ENCODE data around the gene SPRED2.
"Not testable (repeated sequence)": the region's sequence is repeated elsewhere in the genome, so short reads cannot be mapped to it uniquely, and the experiment has no call there.

Gene SPRED2

DNA sequence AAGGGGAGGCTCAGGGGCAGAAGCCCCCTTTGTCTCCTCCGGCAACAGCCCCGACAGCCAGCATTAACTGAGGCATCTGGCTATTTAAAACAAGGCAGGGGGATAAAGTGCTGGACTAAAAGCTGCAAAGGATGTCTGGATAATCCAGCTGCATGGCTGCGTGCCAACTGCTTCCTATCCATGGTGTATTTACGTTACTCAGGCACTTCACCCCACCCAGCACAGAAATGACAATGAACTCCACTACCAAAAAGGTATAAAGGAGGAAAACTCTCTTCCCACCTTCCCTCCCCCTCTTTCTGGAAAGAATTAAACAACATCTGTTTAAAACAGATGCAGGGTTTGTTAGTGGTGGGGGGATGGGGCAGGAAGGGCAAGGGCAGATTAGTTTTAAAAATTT, 82.5 kb downstream of the SPRED2 start:
- no peak for DNase-seq (ENCODE audit: low read depth in 1 of 2, low spot score in 1 of 2)

DNA sequence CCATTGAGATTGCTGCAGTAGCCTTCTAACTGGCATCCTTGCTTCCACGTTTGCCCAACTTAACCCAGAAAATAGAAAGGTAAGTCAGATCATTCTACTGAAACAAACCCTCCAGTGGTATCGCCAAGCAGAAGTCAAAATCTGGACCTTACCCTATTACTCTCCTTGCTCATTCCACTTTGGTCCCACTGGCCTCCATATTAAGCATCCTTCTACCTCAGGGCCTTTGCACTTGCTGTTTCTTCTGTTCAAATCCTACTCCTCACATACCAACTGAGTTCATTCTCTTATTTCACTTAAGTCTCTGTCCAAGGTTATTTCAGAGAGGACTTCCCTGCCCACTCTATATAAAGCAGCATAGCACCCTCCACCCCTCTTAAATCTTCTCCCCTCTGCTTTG, 84.5 kb downstream of the SPRED2 start:
- DNase-seq (ENCODE audit: low read depth in 1 of 2, low spot score in 1 of 2), result no peak

DNA sequence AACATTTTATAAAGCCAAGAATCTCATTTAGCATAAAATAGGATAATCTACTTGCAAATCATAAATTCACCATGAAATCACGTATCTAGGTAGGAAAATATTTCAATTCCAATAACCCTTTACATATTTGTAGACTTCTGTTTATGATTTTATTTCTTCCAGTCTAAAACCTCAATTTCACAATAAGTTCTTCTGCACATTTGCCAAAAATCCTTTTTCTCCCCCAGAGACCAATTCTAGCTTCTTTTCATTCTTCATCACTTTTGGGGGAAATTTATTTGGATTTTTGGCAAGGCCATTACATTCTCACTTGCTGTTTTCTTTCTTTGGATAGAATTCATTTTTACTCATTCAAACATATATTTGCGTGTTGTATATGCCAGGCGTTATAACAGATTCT, 86.8 kb downstream of the SPRED2 start:
- DNase-seq (ENCODE audit: low read depth in 1 of 2, low spot score in 1 of 2), result no peak

DNA sequence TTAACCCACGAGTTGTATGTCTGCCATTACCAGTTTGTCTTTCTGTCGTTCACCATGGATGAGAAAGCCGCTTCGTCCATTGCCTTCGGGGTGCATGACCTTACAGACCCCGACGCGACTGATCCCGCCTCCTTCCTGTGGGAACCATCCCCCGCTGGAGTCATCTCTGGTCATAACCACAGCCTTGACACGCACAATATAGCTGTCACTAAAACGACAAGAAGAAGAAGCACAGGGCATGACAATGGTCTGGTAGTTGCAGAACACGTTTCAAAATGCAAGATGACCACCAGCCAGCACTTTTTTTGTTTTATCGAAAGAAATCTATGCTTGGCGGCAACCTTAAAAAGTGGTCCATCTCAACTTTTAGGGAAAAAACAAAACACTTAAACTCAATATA, 87.7 kb downstream of the SPRED2 start:
- no peak for DNase-seq (ENCODE audit: low read depth in 1 of 2, low spot score in 1 of 2)

DNA sequence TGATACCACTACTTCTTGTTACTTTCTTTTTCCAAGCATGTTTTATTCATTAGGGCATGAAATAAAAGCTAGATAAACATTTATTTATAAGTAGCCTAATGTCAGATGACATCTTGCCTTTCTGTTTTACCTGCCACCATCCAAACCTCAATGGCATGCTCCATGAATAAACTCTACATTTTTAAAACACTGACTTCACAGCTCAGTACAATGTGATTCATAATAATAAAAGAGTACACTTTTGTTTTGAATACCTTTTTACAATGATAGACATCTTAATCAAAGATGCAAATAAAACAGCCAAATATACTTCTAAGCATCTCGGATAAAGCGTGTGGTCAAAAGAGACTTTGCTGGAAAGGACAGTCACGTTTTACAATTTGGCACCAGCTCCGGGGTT, 88.2 kb downstream of the SPRED2 start:
- DNase-seq (ENCODE audit: low read depth in 1 of 2, low spot score in 1 of 2), result no peak

DNA sequence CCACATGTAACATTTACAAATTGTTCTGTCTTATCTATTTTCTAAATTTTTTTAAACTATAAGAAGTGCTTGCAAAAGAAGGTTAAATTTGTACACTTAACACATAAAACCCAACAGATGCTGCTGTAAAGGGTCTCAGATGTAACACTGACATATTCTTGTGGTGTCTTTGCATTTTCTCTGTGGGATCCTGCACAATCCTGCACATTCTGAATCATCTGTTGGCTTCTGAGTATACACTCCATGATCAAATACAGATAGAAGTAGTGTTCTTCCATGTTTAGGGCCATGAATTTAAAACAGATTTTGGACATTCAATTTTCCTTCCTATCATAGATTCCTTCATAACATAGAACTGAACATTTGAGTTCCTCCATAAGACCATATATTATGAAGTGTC, 89.0 kb downstream of the SPRED2 start:
- no peak for DNase-seq (ENCODE audit: low read depth in 1 of 2, low spot score in 1 of 2)

DNA sequence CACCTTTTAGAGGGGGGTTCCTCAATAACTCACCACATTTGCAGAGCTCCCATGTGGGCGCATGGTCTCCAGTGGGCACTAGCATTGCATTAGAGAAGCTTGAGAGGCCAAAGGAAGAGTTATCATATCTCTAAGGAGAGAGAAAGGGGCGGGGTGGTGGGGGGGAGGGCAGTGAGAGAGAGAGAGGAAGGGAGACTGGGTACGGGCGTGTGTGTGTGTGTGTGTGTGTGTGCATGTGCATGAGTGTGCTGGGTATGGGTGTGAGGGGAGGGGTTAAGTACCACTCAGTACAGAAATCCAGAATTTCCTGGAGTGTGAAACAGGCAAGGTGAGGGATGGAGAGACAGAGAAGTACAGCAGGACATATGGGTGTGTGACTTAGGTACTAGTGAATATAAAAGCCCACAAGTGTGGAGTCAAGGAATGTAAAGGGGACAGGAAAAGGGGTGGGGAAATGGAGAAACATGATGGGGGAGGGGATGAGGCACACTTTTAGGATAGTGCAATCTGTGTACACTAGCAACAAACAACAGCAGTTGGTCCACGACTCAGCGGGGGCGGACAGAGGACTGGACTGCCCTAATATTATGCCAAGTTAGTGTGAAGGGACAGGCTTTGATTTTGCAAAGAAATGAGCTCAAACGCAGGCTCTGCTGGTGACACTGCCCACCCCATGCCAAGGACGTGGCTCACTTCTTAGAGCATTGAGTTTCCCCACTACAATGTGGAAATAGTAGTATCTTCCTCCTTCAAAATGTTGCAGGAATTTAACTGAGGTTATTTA, 91.3 kb downstream of the SPRED2 start:
- DNase-seq (ENCODE audit: low read depth in 1 of 2, low spot score in 1 of 2), result no peak

DNA sequence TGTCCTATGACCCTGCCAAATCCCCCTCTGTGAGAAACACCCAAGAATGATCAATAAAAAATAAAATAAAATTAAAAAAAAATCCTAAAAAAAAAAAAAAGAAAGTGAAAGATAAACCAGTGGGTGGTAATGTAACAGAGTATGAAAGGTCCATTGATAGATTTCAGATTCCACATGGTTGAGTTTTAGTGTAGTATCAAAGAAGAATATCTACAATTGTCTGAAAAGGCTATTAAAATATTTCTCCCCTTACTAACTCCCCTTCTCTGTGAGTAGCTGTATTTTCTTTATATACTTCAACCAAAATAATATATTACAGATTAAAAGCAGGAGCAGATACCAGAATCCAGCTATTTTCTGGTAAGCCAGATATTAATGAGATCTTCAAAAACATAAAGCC, 92.8 kb downstream of the SPRED2 start:
- no peak for DNase-seq (ENCODE audit: low read depth in 1 of 2, low spot score in 1 of 2)

DNA sequence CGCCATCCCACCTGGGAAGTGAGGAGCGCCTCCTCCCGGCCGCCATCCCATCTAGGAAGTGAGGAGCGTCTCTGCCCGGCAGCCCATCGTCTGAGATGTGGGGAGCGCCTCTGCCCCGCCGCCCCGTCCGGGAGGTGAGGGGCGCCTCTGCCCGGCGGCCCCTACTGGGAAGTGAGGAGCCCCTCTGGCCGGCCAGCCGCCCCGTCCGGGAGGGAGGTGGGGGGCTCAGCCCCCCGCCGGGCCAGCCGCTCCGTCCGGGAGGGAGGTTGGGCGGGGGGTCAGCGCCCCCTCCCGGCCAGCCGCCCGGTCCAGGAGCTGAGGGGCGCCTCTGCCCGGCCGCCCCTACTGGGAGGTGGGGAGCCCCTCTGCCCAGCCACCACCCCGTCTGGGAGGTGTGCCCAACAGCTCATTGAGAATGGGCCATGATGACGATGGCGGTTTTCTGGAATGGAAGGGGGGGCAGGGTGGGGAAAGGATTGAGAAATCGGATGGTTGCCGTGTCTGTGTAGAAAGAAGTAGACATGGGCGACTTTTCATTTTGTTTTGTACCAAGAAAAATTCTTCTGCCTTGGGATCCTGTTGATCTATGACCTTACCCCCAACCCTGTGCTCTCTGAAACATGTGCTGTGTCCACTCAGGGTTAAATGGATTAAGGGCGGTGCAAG, 93.4 kb downstream of the SPRED2 start:
- DNase-seq (ENCODE audit: low read depth in 1 of 2, low spot score in 1 of 2), result not testable (repeated sequence)

DNA sequence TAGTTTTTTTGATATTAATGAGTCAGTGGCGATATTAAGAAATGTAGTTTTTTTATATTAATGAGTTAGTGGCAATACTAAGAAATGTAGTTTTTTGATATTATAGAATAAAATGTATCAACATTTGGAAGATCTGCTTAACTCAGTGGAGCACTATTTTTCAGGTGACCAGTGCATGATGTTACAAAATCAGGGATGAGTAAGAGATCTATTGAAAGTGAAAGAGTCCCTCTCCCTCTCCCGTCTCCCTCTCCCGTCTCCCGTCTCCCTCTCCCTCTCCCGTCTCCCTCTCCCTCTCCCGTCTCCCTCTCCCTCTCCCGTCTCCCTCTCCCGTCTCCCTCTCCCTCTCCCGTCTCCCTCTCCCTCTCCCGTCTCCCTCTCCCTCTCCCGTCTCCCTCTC, 94.5 kb downstream of the SPRED2 start:
- DNase-seq (ENCODE audit: low read depth in 1 of 2, low spot score in 1 of 2), result not testable (repeated sequence)

DNA sequence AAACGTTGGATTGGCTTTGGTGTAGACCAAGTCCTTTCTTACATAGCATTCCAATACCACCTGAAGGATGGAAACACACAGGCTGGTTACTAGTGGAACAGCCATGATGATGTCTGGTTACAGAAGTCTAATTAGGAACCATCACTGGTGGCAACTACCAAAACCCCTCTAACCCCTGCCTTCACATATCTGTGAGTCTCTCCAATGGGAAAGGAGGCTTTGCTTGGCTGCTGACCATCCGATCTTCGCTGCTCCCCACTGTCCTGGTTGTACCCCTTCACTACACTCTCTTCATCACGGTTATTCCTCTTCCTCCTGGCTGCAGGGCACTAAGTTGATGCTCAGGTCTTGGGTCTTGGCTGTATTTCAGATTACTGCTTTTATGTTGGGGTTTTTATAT, 97.7 kb downstream of the SPRED2 start:
- no peak for DNase-seq (ENCODE audit: low read depth in 1 of 2, low spot score in 1 of 2)

DNA sequence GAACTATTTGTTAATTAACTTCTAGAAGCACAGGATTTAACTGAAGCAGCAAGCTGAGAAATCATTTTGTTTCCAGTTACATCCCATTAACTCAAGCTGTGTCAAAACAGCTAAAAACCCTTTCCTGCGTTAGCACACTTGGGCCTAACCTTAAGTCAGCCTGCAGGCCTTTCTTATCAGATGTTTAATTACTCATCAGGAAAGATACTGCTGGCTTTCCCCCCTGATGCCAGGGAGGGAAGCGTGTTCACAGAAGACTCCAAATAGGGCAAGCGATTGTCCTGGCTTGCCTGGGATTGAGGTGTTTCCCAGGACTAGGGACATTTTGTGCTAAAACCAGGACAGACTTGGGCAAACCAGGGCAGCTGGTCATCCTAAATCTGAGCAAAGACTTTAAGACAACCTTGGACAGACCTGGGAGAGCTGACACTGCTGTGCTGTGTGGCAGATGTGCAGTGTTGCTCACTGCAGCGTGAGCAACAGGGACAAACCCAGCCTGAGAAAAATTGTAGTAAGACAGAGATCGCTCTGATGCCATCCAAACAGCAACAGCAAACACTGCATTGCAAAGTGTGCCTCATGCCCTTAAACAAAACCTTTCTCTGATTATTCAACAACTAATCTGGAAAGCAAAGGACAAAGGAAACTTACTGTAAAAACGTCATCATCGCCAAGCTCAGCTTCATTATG, 100.9 kb downstream of the SPRED2 start:
- DNase-seq (ENCODE audit: low read depth in 1 of 2, low spot score in 1 of 2), result no peak

DNA sequence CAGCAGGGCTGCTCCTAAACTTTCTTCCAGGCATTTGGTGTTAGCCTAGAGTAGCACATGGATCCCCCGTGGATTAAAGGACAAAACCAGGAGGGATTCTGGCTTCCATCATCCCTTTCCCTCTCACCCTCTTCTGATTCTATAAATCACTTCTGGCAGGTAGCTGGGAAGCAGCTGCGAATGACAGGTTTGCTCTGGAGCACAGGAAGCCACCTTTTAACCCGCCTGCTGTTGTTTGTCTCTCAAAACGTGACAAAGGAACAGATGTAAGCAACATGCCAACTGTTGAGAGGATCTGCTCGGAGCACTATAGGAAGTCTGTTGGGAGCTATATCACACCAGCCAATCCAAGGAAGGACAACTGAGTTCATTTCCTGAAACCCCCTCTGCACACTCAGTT, 102.9 kb downstream of the SPRED2 start:
- DNase-seq (ENCODE audit: low read depth in 1 of 2, low spot score in 1 of 2), result no peak

DNA sequence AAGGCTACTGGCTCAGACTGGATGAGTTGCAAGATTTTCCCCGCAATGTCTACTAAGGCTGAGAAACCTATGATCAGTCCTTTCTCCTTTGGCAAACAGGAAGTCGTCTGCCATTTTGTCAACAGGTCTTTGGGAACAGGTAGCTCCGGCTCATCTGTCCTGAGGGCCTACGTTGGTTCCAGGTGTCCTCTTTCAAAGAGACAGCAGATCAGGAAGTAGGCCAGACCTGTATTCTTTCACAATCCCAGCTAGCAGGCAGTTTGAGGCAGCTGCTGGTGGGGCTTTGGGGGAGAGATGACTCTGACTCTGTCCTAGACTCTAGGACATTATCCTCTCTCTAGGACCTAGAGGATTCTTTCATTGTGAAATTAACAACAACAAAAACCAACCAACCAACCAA, 106.1 kb downstream of the SPRED2 start:
- no peak for DNase-seq (ENCODE audit: low read depth in 1 of 2, low spot score in 1 of 2)

DNA sequence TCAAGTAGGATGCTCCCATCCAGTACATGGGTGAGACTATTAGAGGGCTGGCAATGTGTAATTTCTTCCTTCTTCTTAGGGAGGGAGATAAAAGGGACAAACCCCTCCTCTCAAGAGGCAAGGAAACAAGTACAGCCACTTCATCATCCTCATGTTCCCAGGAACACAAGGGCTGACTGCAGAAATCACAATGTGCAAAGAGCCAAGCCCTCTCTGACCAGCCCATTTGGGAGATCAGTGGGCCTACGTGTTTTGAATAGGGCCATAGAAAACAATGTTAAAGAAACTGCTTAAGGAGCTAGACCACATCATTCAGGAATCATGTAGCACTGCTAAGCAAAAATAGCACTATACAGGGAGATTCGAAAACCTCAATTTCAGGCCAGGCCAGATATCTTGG, 107.3 kb downstream of the SPRED2 start:
- DNase-seq (ENCODE audit: low read depth in 1 of 2, low spot score in 1 of 2), result no peak

DNA sequence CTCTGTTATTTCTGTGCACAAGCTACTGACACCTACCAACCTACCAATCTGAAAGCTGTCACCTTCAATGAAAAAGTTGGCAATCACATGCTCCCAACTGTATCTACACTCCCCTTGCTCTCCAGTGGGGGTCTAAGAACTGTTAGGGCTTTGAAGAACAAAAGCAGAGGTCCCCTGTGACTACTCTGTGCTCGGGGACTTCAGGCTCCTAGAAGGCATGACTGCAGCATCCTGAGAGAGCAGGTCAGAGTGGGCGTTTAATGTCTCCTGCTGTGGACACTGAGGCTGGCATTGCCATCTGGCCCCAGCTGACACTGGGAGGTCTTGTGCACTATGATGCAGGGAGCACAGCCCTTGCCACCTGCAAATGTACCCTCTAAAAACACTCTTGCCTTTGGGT, 111.5 kb downstream of the SPRED2 start:
- no peak for DNase-seq (ENCODE audit: low read depth in 1 of 2, low spot score in 1 of 2)

DNA sequence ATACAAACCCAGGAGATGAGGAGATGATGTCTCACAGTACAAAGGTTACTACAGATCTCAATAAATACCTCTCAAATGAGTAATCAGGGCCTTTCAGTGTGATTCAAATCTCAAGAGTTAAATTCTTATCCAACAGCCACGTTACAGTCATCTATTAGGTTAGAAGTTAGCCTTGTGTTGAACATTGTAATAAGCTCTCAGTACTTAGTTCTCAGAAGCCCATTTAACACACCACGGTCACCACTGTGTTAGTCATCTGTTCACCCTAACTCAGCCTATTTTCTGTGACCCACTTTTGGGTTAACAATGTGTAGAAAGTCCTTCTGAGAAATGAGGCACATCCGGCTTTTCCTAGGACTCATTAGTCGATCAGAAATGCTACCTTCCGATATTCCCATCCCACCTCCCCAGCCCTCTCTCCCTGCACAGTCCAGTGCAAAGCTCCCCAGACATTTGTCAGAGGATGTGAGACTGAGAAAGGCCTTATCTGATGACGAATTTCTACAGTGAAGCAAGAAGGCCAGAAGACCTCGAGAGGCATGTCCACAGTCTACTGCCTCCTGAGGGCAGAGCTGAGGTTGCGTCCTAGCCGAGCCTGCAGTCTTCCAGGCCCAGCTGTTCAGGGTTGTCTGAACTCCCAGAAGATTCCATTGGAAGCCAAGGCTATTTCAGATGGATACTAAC, 112.2 kb downstream of the SPRED2 start:
- DNase-seq (ENCODE audit: low read depth in 1 of 2, low spot score in 1 of 2), result no peak

DNA sequence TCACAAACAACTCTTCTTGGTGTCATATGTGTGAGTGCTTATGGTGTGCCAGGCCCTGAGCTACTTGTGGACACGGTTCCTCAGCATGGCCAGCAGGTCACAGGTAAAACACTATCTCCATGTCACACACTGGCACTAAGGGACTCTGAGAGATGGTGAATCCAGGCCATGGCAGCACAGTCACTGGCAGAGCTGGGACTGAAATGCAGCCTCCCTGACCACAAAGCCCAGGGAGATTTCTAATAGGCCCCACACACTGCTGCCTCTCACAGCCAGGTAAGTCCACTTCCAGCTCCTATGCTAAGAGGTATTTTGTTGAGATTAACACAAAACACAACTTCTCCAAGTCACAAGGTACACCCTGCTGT, 112.7 kb downstream of the SPRED2 start:
- DNase-seq (ENCODE audit: low read depth in 1 of 2, low spot score in 1 of 2), result no peak

DNA sequence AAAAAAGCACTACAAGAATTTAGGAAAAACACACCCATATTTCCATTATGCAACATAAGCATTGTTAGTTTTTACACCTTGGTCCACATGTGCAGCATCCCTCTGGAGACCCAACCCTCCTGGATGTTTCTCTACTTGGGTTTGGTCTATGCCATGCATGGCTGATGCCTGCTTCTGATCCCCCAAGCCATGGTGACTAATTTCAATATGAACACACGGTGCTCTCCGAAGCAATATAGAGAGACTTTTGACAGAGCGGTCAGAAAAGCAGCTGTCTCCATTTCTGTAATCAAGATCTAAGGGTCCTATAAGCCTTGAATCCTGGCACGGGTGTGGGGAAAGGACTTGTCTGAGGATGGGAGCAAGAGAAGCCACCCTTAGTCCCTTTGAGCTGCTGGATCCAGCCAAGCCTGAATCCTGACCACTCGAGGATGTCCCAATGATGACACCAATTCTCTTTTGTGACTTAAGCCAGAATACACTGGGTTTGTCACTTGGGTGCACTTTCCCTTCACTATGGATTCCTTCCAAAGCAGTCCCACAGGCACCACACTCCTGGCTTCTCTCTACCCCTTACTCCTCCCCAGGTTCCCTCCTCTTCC, 113.2 kb downstream of the SPRED2 start:
- DNase-seq (ENCODE audit: low read depth in 1 of 2, low spot score in 1 of 2), result no peak

DNA sequence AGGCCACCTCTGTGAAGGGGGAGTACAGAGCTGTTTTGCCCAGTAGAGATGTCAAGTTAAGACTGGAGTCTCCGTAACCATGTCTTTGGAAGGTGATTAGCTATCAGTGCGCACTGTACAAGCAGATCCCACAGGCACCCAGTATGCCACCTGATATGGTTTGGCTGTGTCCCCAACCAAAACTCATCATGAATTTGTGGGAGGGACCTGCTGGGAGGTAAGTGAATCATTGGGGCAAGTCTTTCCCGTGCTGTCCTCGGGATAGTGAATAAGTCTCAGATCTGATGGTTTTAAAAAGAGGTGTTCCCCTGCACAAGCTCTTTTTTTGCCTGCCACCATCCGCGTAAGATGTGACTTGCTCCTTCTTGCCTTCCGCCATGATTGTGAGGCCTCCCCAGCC, 114.6 kb downstream of the SPRED2 start:
- DNase-seq (ENCODE audit: low read depth in 1 of 2, low spot score in 1 of 2), result no peak

DNA sequence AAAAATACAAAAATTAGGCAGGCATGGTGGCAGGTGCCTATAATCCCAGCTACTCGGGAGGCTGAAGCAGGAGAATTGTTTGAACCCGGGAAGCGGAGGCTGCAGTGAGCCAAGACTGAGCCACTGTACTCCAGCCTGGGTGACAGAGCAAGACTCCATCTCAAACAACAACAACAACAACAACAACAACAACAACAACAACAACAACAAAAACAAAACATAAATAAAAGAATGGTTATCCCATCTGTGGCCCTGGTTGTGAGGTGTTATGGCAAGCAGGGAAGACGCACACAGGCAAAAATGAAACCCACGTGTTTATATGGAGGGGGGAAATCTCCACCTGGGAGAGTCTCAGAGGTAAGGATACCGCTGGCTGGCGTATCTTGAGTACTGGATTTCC, 115.0 kb downstream of the SPRED2 start:
- DNase-seq (ENCODE audit: low read depth in 1 of 2, low spot score in 1 of 2), result not testable (repeated sequence)

Measured in activated T-helper 1 cell treated with anti-CD3 and anti-CD28 coated beads, Interleukin-2, amount 50 U/mL, for 16 hours (primary cell).